Lower leg skin (tissue), 4 donors: ENCODE data around the gene FURIN. TPM values are rescaled to one million over a fixed set of nuclear protein-coding genes. Genes with fewer than 3 reads are reported as not detected.
"Not testable (repeated sequence)": the region's sequence is repeated elsewhere in the genome, so short reads cannot be mapped to it uniquely, and the experiment has no call there.

Experiments used
- DNase-seq, 2 donors: peaks; one replicate each; pipeline ENCODE4 v3.0.0-alpha.2; 2019; ENCODE audit warnings: low spot score in 2 of 2
- H3K4me3 ChIP-seq: fragments of 200-600 bp; sonication (generic); 2 replicates; pipeline ENCODE4 v1.5.1; 2017; ENCODE audit warnings: mild to moderate bottlenecking, low read depth; ENCODE audit not compliant: poor library complexity, severe bottlenecking
- CTCF ChIP-seq, 3 donors: fragments of 450-650 bp; IDR thresholded peaks; one replicate each; pipeline ENCODE4 v1.5.1; 2016; ENCODE audit warnings: antibody characterized with exemption in 3 of 3, mild to moderate bottlenecking in 3 of 3, moderate library complexity in 2 of 3
- POLR2A ChIP-seq, 2 donors: fragments of 450-650 bp; IDR thresholded peaks; one replicate each; pipeline ENCODE4 v1.6.1; 2016 to 2017; ENCODE audit warnings: antibody characterized with exemption in 2 of 2, mild to moderate bottlenecking in 1 of 2, moderate library complexity in 1 of 2
- WGBS, 2 donors: methylation state at CpG; one replicate each; pipeline ENCODE4 v1.1.5; 2018; 5-methylcytosine and 5-hydroxymethylcytosine counted together
- intact Hi-C: fragments of 100-400 bp; cut with DNase I; formaldehyde crosslinking; loops from one replicate; pipeline ENCODE4 v1.15.0; 2023; ENCODE audit warnings: low total_unique reads
- total RNA-seq, 4 donors: library from RNA; depleted of rRNA; stranded (reverse); fragments of >200 nt; gene quantifications; one replicate each; pipeline ENCODE4 v1.1.0, GENCODE V29; 2016

Gene FURIN
- total RNA-seq, 4 donors from 2014 or later, result 114 to 163 (median 149) TPM

GRCh38 chr15:90872486-90873184 lies 4.2 kb downstream of the FURIN start:
- no peak for TF ChIP-seq CTCF (IDR thresholded peaks at IDR 0.05)
- TF ChIP-seq POLR2A (IDR thresholded peaks at IDR 0.05), result no peak
- intact Hi-C loops, result no loop called here
- peak in 1 of 2 donors; percentile 85 for DNase-seq
- WGBS, 2 donors, result 22 to 23% methylated on average over 12 of the region's 12 CpGs
- peak overlapping the region; percentile 84 for H3K4me3 ChIP-seq

- intact Hi-C loops, result no loop called here
- H3K4me3 ChIP-seq, result no peak overlapping the region
- no peak for TF ChIP-seq POLR2A (IDR thresholded peaks at IDR 0.05)
- no peak for TF ChIP-seq CTCF (IDR thresholded peaks at IDR 0.05)
- WGBS, 2 donors, result 75 to 76% methylated on average over 2 to 6 of the region's 6 CpGs
- DNase-seq, result peak in 1 of 2 donors; percentile 85
Measured at GRCh38 chr15:90873488-90873997, 5.2 kb downstream of the FURIN start.

GRCh38 chr15:90873998-90874605 lies 5.7 kb downstream of the FURIN start:
- H3K4me3 ChIP-seq, result no peak overlapping the region
- no peak for TF ChIP-seq POLR2A (IDR thresholded peaks at IDR 0.05)
- peak in 1 of 3 donors; percentile 99 for TF ChIP-seq CTCF (IDR thresholded peaks at IDR 0.05)
- DNase-seq, result peak in 1 of 2 donors; percentile 82
- intact Hi-C loops, result no loop called here
- 58 to 74% methylated on average over 10 to 13 of the region's 15 CpGs for WGBS, 2 donors

- H3K4me3 ChIP-seq, intact Hi-C loops, DNase-seq: not testable (repeated sequence)
- 81 to 86% methylated on average over 9 of the region's 9 CpGs for WGBS, 2 donors
Measured at GRCh38 chr15:90874986-90875385, 6.6 kb downstream of the FURIN start.

GRCh38 chr15:90875549-90875981 lies 7.2 kb downstream of the FURIN start:
- DNase-seq, result no peak
- 92 to 95% methylated on average over 8 to 11 of the region's 12 CpGs for WGBS, 2 donors
- H3K4me3 ChIP-seq, result no peak overlapping the region
- TF ChIP-seq CTCF (IDR thresholded peaks at IDR 0.05) (no peak), POLR2A (IDR thresholded peaks at IDR 0.05) (no peak)
- intact Hi-C loops, result no loop called here

- TF ChIP-seq CTCF (IDR thresholded peaks at IDR 0.05) (no peak), POLR2A (IDR thresholded peaks at IDR 0.05) (no peak)
- intact Hi-C loops, result no loop called here
- H3K4me3 ChIP-seq, result no peak overlapping the region
- 93 to 94% methylated on average over 20 of the region's 20 CpGs for whole genome bisulfite sequencing, 2 donors
- DNase-seq, result no peak
Measured at GRCh38 chr15:90876046-90876445, 7.7 kb downstream of the FURIN start.
